ENCODE measurements around the gene MACO1.
"Not testable (repeated sequence)": the region's sequence is repeated elsewhere in the genome, so short reads cannot be mapped to it uniquely, and the experiment has no call there.

MACO1 gene

DNA sequence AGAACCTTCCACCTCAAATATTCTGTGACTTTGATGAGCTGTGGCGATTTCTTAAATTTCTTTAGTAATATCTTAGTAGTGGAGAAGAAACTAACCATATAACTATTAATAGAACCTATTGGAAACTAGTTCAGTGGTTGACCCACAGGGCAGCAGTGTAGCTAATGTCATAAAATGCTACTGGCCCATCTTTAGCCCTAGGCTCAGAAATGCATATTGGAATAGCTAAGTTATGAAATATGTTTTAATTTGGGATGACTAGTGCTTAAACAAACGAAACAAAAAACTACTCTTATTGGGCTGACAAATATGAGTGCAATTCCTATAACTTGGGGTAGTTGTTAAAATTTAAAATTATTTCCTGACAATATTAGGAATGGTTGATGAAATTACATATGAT lies 20.2 kb downstream of the MACO1 start:
- no peak for FAIRE-seq
- DNase-seq (ENCODE audit: insufficient read length, low spot score) = no peak

DNA sequence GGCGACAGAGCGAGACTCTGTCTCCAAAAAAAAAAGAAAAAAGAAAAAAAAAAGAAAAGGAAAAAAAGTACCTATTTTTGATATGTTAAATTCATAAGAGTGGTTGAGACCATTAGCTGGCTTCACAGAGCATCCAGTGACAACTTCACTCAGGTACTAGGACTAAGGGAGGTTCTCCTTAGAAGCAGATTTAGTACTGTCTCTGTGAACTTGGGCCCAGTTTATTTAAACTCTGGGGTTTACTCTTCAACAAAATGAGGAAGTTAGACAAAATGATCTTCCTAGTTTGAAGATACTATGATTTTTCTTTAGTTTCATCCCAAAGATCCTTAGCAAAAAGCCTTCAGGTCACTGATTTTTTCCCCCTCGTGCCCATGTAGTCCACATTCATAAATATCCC lies 21.2 kb downstream of the MACO1 start:
- no peak for DNase-seq (ENCODE audit: insufficient read length, low spot score)
- peak; percentile 68 for FAIRE-seq

DNA sequence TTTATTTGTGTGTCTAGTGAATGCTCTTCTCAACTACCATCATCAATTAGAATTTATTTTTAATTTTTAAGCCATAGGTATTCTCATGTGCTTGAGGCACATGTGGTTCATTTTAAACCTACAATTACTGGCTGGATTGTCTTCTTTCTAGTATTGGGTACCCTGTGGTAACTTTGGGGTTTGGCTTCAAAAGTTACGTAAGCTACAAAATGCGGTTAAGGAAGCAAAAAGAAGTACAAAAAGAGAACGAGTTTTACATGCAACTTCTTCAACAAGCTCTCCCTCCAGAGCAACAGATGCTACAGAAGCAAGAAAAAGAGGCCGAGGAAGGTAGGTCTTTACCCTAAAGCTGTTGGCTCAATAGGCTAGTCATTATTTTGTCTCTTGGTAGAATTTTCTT lies 25.8 kb downstream of the MACO1 start:
- DNase-seq (ENCODE audit: insufficient read length, low spot score) (no peak), FAIRE-seq (no peak)

- DNase-seq (ENCODE audit: insufficient read length, low spot score) = no peak
- no peak for FAIRE-seq
Measured at GRCh38 chr1:25458541-25459298, 28.0 kb downstream of the MACO1 start.

- no peak for DNase-seq (ENCODE audit: insufficient read length, low spot score)
- no peak for FAIRE-seq
Measured at GRCh38 chr1:25460020-25460419, 29.3 kb downstream of the MACO1 start.

- not testable (repeated sequence) for FAIRE-seq; DNase-seq (ENCODE audit: insufficient read length, low spot score)
Measured at GRCh38 chr1:25460816-25461215, 30.1 kb downstream of the MACO1 start.

- no peak for DNase-seq (ENCODE audit: insufficient read length, low spot score)
- no peak for FAIRE-seq
Measured at GRCh38 chr1:25461849-25462248, 31.2 kb downstream of the MACO1 start.

DNA sequence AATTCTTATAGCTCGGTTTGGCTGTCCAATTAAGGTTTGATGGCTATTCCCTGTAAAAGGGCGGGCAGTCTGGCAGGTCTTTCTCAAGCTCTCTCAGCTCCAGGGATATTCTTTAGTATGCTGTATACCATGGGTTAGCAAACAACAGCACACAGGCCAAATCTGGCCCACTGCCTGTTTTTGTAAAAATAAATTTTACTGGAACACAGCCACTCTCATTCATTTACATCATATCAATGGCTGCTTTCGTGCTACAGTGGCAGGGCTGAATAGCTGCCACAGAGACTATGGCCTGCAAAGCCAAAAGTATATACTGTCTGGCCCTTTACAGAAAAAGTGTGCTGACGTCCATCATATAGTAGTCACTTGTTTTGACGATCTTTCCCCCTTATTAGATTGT lies 32.0 kb downstream of the MACO1 start:
- DNase-seq (ENCODE audit: insufficient read length, low spot score) (no peak), FAIRE-seq (no peak)

DNA sequence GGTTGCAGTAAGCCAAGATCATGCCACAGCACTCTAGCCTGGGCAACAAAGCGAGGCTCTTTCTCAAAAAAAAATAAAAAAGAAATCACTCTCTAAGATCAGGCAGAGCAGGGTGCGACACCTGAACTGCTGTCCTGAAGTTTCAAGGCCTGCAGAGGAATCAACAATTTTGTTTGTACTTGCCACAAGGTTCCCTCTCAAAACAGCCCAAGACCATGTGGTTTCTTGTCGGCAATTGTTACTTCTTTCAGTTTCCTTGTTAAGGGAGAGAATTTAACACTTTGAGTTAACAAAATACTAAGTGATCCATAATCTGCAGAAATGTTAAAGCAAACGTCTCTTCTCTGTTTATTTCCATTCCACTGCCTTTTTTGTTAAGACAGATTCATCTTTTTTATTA lies 36.5 kb downstream of the MACO1 start:
- DNase-seq (ENCODE audit: insufficient read length, low spot score) (no peak), FAIRE-seq (peak; percentile 39)

- FAIRE-seq (no peak), DNase-seq (ENCODE audit: insufficient read length, low spot score) (no peak)
Measured at GRCh38 chr1:25467616-25468015, 36.9 kb downstream of the MACO1 start.

GRCh38 chr1:25468033-25468432 lies 37.3 kb downstream of the MACO1 start:
- FAIRE-seq (no peak), DNase-seq (ENCODE audit: insufficient read length, low spot score) (no peak)

DNA sequence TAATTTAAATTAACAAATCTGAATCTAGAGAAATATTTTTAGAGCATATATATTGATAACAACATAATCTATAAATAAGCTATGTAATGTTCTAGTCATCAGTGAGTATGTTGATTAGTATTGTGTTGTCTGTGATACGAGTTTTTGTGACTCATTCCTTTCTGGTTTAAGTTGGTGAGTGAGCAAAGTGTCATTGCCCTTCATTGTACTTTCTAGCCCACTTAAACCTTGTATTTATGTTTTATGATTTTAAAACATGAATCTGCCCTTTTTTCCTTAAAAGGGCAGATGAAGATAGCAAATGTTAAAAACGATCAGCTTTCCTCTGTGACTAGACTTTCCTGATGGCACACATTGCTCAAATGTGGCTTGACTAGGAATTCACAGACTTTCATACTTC lies 38.5 kb downstream of the MACO1 start:
- no peak for FAIRE-seq

DNA sequence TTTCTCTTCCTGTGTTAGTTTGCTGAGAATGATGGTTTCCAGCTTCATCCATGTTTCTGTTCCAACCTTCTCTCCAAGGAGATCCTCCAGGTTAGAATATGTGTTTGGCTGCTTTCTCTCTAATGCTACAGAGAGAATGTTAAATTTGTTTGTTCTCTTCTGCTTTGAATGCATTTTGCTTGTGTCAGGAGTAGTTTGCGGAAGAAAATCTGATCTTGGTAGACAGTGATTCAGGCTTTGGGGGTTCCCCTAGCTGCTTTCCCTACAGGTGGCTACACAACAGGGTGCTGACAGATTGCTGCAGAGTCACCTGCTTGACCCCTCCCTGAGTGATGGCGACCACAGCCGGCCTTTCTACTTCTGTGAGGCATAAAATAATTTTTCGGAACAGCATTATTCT lies 41.8 kb downstream of the MACO1 start:
- DNase-seq (ENCODE audit: insufficient read length, low spot score) = no peak
- no peak for FAIRE-seq

More for the DNA sequence above, 38.5 kb downstream of the MACO1 start:
- DNase-seq (ENCODE audit: insufficient read length, low spot score) = no peak

- FAIRE-seq = peak; percentile 82
- DNase-seq (ENCODE audit: insufficient read length, low spot score) = no peak
Measured at GRCh38 chr1:25473653-25474225, 43.0 kb downstream of the MACO1 start.

DNA sequence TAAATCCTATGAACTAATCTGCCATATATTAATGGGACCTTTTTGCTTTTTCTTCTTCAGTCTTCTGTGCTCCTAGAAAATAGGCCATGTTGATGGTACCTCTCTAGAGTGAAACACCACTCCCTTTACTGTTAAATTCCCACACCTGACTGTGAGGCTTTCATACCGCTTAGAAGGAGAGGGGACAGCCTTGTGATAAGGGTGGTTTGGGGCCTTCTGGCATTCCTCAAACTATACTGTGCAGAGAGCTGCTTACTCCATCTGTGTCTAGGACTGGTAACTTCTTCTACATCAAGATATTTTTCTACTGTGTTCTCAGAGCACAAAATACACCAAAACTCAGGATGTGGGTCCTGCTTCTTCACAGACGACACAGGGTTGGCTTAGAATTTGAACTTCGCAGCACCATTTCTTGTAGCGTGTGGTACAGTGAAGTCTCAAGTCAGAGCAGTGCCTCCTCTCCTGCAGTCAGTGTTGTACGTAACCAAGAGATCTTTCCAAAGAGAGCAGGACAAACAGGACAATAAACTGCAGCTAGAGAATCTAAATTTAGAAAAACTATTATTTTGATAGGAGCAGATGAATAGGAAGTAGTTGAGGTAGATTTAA lies 43.8 kb downstream of the MACO1 start:
- DNase-seq (ENCODE audit: insufficient read length, low spot score) = no peak
- FAIRE-seq = no peak

DNA sequence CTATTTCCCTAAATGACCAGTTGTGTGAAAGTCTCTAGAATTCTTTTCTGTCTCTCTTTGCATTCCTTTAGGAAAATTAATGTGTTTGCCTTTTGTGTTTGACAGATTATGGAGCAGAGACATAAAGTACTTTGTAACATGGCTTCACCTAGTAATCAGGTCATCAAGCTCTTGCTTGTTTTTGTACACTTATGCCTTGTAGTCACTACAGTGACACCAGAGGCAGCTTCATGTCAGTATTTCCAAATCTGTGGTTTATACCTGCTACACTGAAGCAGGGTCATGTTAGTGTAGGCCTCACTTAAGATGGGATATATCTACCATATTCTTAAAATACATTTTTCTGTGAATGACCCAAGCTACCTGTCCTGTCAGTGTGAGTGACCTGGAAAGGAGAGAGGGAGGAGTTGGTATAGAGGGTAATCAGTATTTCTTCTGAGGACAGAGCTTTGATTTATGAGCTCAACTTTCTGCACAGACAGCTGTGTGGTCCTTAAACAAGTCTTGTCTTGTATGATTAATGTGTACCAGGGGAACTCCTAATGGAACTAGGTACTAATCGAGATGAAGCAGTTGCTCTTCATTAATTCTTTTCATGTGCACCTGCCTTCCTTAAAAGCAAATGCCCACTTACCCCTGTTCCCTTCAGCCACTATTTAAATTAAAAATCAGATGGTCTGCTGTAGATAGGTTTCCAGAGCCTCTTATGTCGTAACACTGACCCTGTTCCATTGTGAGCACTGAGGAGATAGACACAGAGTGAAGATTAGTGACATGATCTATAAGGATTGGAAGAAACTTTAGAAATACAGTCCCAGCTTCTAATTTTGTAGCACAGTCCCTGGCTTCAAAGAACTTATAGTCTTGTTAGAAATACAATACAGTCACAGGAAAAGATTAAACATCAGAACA lies 45.7 kb downstream of the MACO1 start:
- DNase-seq (ENCODE audit: insufficient read length, low spot score) = no peak
- FAIRE-seq = no peak

DNA sequence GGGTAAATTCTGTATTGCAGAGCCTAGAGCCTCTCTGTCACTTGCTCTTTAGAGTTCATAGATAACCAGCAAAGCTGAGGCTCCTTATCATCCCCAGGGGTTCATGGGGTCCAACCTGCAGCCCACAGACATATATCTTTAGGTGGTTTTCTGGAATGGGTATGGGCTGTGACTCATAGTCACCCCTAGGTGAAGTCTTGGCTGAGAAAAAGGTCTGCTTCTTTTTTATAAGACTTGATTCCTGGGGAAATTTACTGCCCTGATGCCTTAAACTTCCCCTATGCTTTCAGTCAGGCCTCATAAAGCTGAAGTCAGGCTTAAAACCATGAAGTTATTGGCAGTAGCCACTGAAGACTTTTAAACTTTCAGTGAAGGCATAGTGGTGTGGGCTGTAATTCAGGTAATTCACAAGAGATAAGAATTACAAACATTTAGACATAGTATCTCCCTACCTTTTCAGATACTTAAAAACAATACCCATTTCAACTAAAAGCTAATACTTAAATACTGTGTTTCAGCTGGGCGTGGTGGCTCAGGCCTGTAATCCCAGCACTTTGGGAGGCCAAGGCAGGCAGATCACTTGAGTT lies 46.8 kb downstream of the MACO1 start:
- FAIRE-seq (no peak), DNase-seq (ENCODE audit: insufficient read length, low spot score) (no peak)

GRCh38 chr1:25478633-25479032 lies 47.9 kb downstream of the MACO1 start:
- no peak for DNase-seq (ENCODE audit: insufficient read length, low spot score)
- no peak for FAIRE-seq

- DNase-seq (ENCODE audit: insufficient read length, low spot score) (no peak), FAIRE-seq (no peak)
Measured at GRCh38 chr1:25481625-25482024, 50.9 kb downstream of the MACO1 start.

GRCh38 chr1:25482211-25482610 lies 51.5 kb downstream of the MACO1 start:
- DNase-seq (ENCODE audit: insufficient read length, low spot score) = no peak
- FAIRE-seq = no peak

DNA sequence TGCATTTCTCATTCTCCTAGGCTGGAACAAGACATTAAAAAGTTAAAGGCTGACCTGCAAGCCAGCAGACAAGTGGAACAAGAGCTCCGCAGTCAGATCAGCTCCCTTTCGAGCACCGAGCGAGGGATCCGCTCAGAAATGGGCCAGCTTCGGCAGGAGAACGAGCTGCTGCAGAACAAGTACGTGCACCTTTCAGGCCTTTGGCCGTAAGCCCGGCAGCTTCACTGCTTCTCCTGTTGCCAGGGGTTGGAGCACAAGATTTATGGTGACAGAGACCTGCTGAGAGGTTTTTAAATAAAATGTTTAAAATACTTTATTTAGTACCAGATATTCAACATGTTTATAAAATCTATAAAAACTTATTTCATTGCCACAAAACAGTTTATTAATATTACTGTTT lies 53.4 kb downstream of the MACO1 start:
- DNase-seq (ENCODE audit: insufficient read length, low spot score) (no peak), FAIRE-seq (no peak)
